ENCODE data around the gene ARF1. TPM values are rescaled to one million over a fixed set of nuclear protein-coding genes. Genes with fewer than 3 reads are reported as not detected.

Gene ARF1
- total and polyA plus RNA-seq, 2 of the 13 experiments (the other 11 are each of a cell fraction or from before 2014, with no cell fraction given): 186 to 327 TPM

DNA sequence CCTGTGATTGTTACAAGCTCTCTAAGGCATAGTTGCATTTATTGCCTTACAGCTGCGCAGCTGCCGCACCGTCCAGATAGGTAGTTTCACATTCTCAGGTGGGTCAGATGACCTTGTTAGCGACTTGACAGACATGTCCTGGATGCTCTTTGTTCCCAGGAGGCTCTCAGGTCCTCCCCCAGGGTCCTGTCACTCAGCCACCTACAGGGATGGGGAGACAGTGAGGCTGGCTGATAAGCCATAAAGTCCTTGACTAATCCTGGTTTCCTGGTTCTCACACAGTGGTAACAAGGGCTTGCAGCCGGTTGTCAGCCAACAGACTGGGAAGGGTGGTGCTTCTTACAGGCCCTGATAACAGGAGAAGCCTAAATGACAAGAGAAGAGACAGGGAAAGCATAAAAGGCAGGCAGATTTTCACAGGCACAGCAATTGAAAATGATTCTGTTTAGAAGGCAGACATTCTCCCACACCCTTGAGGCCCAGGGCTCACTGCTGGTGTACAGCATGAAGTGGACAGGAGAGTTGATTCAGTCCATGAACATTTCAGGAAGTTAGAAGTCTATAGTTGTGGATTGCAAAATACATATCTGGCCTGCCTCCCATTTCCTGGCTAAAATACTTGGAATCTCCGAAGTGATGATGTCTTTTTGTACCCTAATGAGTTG is 2.9 kb downstream of the ARF1 start (continued):
- TF ChIP-seq, protein P1, sequence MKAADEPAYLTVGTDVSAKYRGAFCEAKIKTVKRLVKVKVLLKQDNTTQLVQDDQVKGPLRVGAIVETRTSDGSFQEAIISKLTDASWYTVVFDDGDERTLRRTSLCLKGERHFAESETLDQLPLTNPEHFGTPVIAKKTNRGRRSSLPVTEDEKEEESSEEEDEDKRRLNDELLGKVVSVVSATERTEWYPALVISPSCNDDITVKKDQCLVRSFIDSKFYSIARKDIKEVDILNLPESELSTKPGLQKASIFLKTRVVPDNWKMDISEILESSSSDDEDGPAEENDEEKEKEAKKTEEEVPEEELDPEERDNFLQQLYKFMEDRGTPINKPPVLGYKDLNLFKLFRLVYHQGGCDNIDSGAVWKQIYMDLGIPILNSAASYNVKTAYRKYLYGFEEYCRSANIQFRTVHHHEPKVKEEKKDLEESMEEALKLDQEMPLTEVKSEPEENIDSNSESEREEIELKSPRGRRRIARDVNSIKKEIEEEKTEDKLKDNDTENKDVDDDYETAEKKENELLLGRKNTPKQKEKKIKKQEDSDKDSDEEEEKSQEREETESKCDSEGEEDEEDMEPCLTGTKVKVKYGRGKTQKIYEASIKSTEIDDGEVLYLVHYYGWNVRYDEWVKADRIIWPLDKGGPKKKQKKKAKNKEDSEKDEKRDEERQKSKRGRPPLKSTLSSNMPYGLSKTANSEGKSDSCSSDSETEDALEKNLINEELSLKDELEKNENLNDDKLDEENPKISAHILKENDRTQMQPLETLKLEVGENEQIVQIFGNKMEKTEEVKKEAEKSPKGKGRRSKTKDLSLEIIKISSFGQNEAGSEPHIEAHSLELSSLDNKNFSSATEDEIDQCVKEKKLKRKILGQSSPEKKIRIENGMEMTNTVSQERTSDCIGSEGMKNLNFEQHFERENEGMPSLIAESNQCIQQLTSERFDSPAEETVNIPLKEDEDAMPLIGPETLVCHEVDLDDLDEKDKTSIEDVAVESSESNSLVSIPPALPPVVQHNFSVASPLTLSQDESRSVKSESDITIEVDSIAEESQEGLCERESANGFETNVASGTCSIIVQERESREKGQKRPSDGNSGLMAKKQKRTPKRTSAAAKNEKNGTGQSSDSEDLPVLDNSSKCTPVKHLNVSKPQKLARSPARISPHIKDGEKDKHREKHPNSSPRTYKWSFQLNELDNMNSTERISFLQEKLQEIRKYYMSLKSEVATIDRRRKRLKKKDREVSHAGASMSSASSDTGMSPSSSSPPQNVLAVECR (CRISPR knock-in tag; IDR thresholded peaks at IDR 0.05; ENCODE audit: borderline replicate concordance): 0 out of 2 replicates have a peak, but pooled peaks have one; percentile 47
- 0 out of 2 replicates have a peak, but pooled peaks have one; percentile 16 for TF ChIP-seq HNF4A (CRISPR knock-in tag; IDR thresholded peaks at IDR 0.05)
- TF ChIP-seq, protein P2, sequence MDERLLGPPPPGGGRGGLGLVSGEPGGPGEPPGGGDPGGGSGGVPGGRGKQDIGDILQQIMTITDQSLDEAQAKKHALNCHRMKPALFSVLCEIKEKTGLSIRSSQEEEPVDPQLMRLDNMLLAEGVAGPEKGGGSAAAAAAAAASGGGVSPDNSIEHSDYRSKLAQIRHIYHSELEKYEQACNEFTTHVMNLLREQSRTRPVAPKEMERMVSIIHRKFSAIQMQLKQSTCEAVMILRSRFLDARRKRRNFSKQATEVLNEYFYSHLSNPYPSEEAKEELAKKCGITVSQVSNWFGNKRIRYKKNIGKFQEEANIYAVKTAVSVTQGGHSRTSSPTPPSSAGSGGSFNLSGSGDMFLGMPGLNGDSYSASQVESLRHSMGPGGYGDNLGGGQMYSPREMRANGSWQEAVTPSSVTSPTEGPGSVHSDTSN (CRISPR knock-in tag; IDR thresholded peaks at IDR 0.05): peak; percentile 60
- TF ChIP-seq KDM2A (CRISPR knock-in tag; IDR thresholded peaks at IDR 0.05; ENCODE audit: borderline replicate concordance, low read depth): 0 out of 2 replicates have a peak, but pooled peaks have one; percentile 0
- no peak for TF ChIP-seq ZNF329 (CRISPR knock-in tag; IDR thresholded peaks at IDR 0.05; ENCODE audit: low read depth)
- no peak for TF ChIP-seq NR2F6 (IDR thresholded peaks at IDR 0.05)
- TF ChIP-seq NR2F6 (CRISPR knock-in tag; IDR thresholded peaks at IDR 0.05): 0 out of 2 replicates have a peak, but pooled peaks have one; percentile 2
- TF ChIP-seq RBFOX2 (IDR thresholded peaks at IDR 0.05; ENCODE audit: low read depth, low read length): no peak
- peak; percentile 36 for TF ChIP-seq SAP130 (CRISPR knock-in tag; IDR thresholded peaks at IDR 0.05; ENCODE audit: low read depth)
- peak; percentile 47; the same call in 1 of the 2 replicates for TF ChIP-seq ZNF326 (CRISPR knock-in tag; IDR thresholded peaks at IDR 0.05; ENCODE audit: borderline replicate concordance)
- no peak for TF ChIP-seq RBM22 (optimal IDR thresholded peaks at IDR 0.05; ENCODE audit: low read length)
- TF ChIP-seq ZNF782 (CRISPR knock-in tag; IDR thresholded peaks at IDR 0.05; ENCODE audit: borderline replicate concordance): 0 out of 2 replicates have a peak, but pooled peaks have one; percentile 28
- TF ChIP-seq TGIF2 (CRISPR knock-in tag; IDR thresholded peaks at IDR 0.05): peak; percentile 54; the same call in 1 of the 2 replicates
- 0 out of 2 replicates have a peak, but pooled peaks have one; percentile 23 for TF ChIP-seq DPF2 (CRISPR knock-in tag; IDR thresholded peaks at IDR 0.05; ENCODE audit: borderline replicate concordance, low read depth)
- no peak for TF ChIP-seq EZH2 (conservative IDR thresholded peaks at IDR 0.05; ENCODE audit: low read depth, low read length)
